NCI-H82 (cell line): ENCODE results near the gene SFT2D3.
"Not testable (repeated sequence)": the region's sequence is repeated elsewhere in the genome, so short reads cannot be mapped to it uniquely, and the experiment has no call there.

Source experiments
- DNase-seq: peaks from one replicate; lab custom pipeline; 2025; lab: John Stamatoyannopoulos, UW

SFT2D3 gene

DNA sequence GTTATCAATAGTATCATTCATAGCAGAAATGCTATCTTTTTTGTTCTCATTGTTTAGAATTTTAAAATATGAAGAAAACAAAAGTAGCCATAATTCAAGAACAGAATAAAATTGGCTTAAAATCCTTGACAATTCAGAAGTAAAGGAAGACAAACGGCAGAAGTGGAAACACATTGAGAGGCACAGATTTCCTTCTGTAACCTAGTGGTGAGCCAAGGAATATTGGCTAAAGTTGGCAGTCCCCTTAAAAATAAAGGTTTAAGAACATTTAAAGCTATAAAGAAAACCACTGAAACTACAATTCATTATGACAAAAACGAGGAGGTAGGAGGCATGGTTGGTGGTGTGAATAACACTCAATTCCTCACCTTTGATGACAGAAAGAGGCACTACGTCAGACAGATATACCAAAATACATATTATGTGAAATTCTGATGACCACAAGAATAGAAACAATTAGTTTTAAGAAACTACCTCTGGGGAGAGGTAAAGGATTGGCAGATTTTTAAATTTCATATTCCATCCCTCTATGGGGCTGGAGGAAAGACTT lies 42.3 kb downstream of the SFT2D3 start:
- no peak for DNase-seq

- DNase-seq, result no peak
Measured at GRCh38 chr2:127747621-127748020, 46.3 kb downstream of the SFT2D3 start.

DNA sequence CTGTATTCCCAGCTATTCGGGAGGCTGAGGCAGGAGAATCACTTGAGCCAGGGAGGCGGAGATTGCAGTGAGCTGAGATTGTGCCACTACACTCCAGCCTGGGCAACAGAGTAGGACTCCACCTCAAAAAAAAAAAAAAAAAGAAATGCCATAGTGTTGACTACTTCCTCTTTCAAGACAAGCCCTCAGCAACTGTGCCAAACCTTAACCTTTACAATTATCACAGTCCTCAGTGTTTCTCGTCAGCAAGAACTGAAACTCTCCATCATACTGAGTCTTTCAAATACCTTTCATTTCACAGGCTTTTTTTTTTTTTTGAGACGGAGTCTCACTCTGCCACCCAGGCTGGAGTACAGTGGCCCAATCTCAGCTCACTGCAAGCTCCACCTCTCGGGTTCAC lies 48.2 kb downstream of the SFT2D3 start:
- not testable (repeated sequence) for DNase-seq

- DNase-seq, result no peak
Measured at GRCh38 chr2:127753374-127753773, 52.1 kb downstream of the SFT2D3 start.

- DNase-seq, result no peak
Measured at GRCh38 chr2:127754186-127754585, 52.9 kb downstream of the SFT2D3 start.
